ENCODE measurements around the gene DACH1. TPM values are rescaled to one million over a fixed set of nuclear protein-coding genes. Genes with fewer than 3 reads are reported as not detected.

The DACH1 gene
- total and polyA plus RNA-seq, 2 of the 8 experiments (the other 6 are each of a cell fraction or from before 2014, with no cell fraction given) = 0.12 to 0.67 TPM

GRCh38 chr13:71469626-71470025 lies 397.4 kb downstream of the DACH1 start:
- H3K4ac ChIP-seq (replicated peaks; ENCODE audit: insufficient read length, low read depth, low read length) = no peak overlapping the region
- no peak overlapping the region for H2AFZ ChIP-seq (ENCODE audit: low read length)
- H3K4me3 ChIP-seq (ENCODE audit: extremely low read depth in 1 of 4, insufficient read depth in 2 of 4, low read depth in 3 of 4, low read length in 4 of 4) = no peak overlapping the region
- CTCF ChIA-PET (ENCODE audit: partially characterized antibody) = interaction anchor here (0.6 kb wide), 1 partner anchor 410 kb away, joined by 4 read pairs; no protein-coding TSS in a partner anchor
- H3K79me2 ChIP-seq (ENCODE audit: control insufficient read depth in 1 of 2, insufficient read depth in 2 of 2, low read length in 2 of 2) = no peaks in the 10 kb centered on the region
- POLR2A ChIA-PET (ENCODE audit: partially characterized antibody) = no interaction called here
- no peak overlapping the region for H4K8ac ChIP-seq (ENCODE audit: extremely low read depth, insufficient read depth, low read length)
- no peak overlapping the region for H3K23ac ChIP-seq (ENCODE audit: insufficient read length)
- H2BK20ac ChIP-seq (ENCODE audit: low read length) = no peak overlapping the region
- H3K79me1 ChIP-seq (ENCODE audit: low read depth, low read length) = no peaks in the 10 kb centered on the region
- no peaks in the 10 kb centered on the region for H3K27me3 ChIP-seq (replicated peaks in 1 of 4; ENCODE audit: control insufficient read depth in 3 of 4, extremely low read depth in 1 of 4, insufficient read depth in 3 of 4, low read length in 3 of 4)
- H4K20me1 ChIP-seq (replicated peaks in 1 of 2; ENCODE audit: control insufficient read depth in 1 of 2, insufficient read depth in 2 of 2, low read length in 2 of 2) = no peaks in the 10 kb centered on the region
- H3K27ac ChIP-seq (ENCODE audit: low read depth, low read length) = no peak overlapping the region
- no peak overlapping the region for H2BK15ac ChIP-seq (ENCODE audit: low read length)
- 88% methylated on average over 1 of the region's 1 CpG; no CpG with 5 or more reads in 1 of the 2 experiments for WGBS, 2 experiments (ENCODE audit: extremely low coverage in 1 of 2, insufficient coverage in 1 of 2, insufficient read length in 1 of 2, insufficient replicate concordance in 2 of 2, low coverage in 1 of 2, low lambda C conversion rate in 2 of 2, missing lambda C conversion rate in 1 of 2)
- no peak overlapping the region for H2BK5ac ChIP-seq (ENCODE audit: low read depth, low read length)
- no peak overlapping the region for H2BK120ac ChIP-seq (replicated peaks; ENCODE audit: low read depth, low read length)
- H4K5ac ChIP-seq (ENCODE audit: insufficient read length, low read depth, low read length) = no peak overlapping the region
- no peaks in the 10 kb centered on the region for H3K9me3 ChIP-seq (ENCODE audit: insufficient read depth in 2 of 2, low read depth in 1 of 2, low read length in 1 of 2)
- no peaks in the 10 kb centered on the region for H3K23me2 ChIP-seq (ENCODE audit: low read depth, low read length)
- H4K91ac ChIP-seq (replicated peaks; ENCODE audit: insufficient read length, low read length) = no peak overlapping the region
- no peak overlapping the region for H2AK5ac ChIP-seq (ENCODE audit: low read depth, low read length)
- no peak overlapping the region for H3K56ac ChIP-seq (replicated peaks; ENCODE audit: insufficient read length, low read depth, low read length)
- DNase-seq (ENCODE audit: low read depth in 1 of 2, low spot score in 2 of 2) = no peak
- no peak overlapping the region for H3K4me2 ChIP-seq (ENCODE audit: insufficient read depth in 1 of 2, low read depth in 2 of 2, low read length in 2 of 2)
- no peaks in the 10 kb centered on the region for H3K36me3 ChIP-seq (ENCODE audit: control insufficient read depth in 2 of 4, insufficient read depth in 4 of 4, low read length in 3 of 4)
- H3K4me1 ChIP-seq (replicated peaks in 1 of 4; ENCODE audit: control insufficient read depth in 3 of 4, insufficient read depth in 4 of 4, low read length in 3 of 4) = no peaks in the 10 kb centered on the region
- H2BK12ac ChIP-seq (ENCODE audit: low read depth, low read length) = no peak overlapping the region
- no peak overlapping the region for H3K9ac ChIP-seq (replicated peaks in 1 of 4; ENCODE audit: extremely low read depth in 1 of 4, low read depth in 3 of 4, low read length in 3 of 4)
- no peak overlapping the region for H3K18ac ChIP-seq (ENCODE audit: extremely low read depth, low read length)
- no peak overlapping the region for H3K14ac ChIP-seq (ENCODE audit: insufficient read length)
- FAIRE-seq = no peak
- TF ChIP-seq YY1 (IDR thresholded peaks at IDR 0.05; ENCODE audit: low read depth, low read length) = no peak
- TF ChIP-seq NANOG (IDR thresholded peaks at IDR 0.05; ENCODE audit: insufficient read depth, low read depth, low read length, poor library complexity, severe bottlenecking) = no peak
- TF ChIP-seq ZNF274 (IDR thresholded peaks at IDR 0.05; ENCODE audit: borderline replicate concordance, extremely low read depth, low read length) = no peak
- TF ChIP-seq, protein P1, sequence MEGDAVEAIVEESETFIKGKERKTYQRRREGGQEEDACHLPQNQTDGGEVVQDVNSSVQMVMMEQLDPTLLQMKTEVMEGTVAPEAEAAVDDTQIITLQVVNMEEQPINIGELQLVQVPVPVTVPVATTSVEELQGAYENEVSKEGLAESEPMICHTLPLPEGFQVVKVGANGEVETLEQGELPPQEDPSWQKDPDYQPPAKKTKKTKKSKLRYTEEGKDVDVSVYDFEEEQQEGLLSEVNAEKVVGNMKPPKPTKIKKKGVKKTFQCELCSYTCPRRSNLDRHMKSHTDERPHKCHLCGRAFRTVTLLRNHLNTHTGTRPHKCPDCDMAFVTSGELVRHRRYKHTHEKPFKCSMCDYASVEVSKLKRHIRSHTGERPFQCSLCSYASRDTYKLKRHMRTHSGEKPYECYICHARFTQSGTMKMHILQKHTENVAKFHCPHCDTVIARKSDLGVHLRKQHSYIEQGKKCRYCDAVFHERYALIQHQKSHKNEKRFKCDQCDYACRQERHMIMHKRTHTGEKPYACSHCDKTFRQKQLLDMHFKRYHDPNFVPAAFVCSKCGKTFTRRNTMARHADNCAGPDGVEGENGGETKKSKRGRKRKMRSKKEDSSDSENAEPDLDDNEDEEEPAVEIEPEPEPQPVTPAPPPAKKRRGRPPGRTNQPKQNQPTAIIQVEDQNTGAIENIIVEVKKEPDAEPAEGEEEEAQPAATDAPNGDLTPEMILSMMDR (IDR thresholded peaks at IDR 0.05; ENCODE audit: control extremely low read depth in 1 of 3, insufficient read depth in 1 of 3, low read depth in 1 of 3, low read length in 3 of 3) = no peak
- TF ChIP-seq RAD21 (IDR thresholded peaks at IDR 0.05 in 1 of 2, conservative IDR thresholded peaks at IDR 0.05 in 1 of 2; ENCODE audit: low read depth in 2 of 2, low read length in 2 of 2) = no peak
- no peak for TF ChIP-seq MAFK (IDR thresholded peaks at IDR 0.05; ENCODE audit: low read depth, low read length)
- no peak for TF ChIP-seq RBBP5 (IDR thresholded peaks at IDR 0.05; ENCODE audit: borderline replicate concordance, low read depth, low read length)
- no peak for TF ChIP-seq CREB1 (IDR thresholded peaks at IDR 0.05)
- no peak for TF ChIP-seq KDM1A (IDR thresholded peaks at IDR 0.05; ENCODE audit: borderline replicate concordance, low read length)
- TF ChIP-seq RNF2 (IDR thresholded peaks at IDR 0.05; ENCODE audit: borderline replicate concordance, low read depth, low read length, missing control alignments, poor library complexity, severe bottlenecking) = no peak
- no peak for TF ChIP-seq SAP30 (IDR thresholded peaks at IDR 0.05; ENCODE audit: insufficient read depth, insufficient replicate concordance, low read length)

All from H1 (cell line).